SH-SY5Y (cell line): Measurements from ENCODE around the gene APIP.

Source experiments
- GATA2 ChIP-seq: IDR thresholded peaks from 2 replicates; pipeline ENCODE4 v1.6.1; 2011; ENCODE audit warnings: mild to moderate bottlenecking, low read depth, low read length
- GATA3 ChIP-seq: IDR thresholded peaks from 2 replicates; pipeline ENCODE4 v1.6.1; 2011; ENCODE audit warnings: low read depth, mild to moderate bottlenecking, low read length, moderate library complexity

DNA sequence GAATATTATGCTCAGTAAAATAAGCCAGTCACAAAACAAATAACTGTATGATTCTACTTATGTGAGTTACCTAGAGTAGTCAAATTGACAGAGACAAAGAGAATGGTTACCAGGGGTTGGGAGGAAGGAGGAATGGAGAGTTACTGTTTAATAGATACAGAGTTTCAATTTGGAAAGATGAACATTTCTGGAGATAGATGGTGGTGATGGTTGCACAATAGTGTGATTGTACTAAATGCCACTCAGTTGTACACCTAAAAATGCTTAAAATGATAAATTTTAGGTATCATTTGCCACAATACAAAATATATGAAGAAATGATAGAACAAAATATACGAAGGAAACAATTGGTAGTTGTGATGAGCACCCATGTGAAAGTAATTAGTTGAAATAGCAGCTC, 43.6 kb upstream of the APIP start:
- TF ChIP-seq GATA3 (no peak), GATA2 (no peak)
